Measurements from ENCODE around the gene PLCB4.

The PLCB4 gene

GRCh38 chr20:9331707-9332435, 263.0 kb downstream of the PLCB4 start:
- DNase-seq: no peak

- DNase-seq: no peak
Observed at GRCh38 chr20:9332791-9333479, 264.0 kb downstream of the PLCB4 start.

- DNase-seq: no peak
Observed at GRCh38 chr20:9334866-9335265, 266.0 kb downstream of the PLCB4 start.

DNA sequence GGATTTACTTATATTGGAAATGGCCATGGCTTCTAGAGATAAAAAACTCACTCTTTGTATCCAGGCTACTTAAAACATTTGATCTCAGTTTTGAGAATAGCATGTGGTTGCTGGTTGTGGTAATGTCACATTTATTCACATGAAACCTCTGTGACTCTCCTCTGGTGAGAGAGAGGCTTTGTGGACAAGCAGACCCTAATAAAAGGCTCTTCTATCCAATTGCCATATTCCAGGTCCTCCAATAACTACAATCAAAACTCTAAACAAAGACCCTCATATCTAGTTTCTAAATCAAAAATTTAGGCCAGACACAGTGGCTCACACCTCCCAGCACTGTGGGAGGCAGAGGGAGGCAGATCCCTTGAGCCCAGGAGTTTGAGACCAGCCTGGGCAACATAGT, 269.2 kb downstream of the PLCB4 start:
- no peak for DNase-seq

DNA sequence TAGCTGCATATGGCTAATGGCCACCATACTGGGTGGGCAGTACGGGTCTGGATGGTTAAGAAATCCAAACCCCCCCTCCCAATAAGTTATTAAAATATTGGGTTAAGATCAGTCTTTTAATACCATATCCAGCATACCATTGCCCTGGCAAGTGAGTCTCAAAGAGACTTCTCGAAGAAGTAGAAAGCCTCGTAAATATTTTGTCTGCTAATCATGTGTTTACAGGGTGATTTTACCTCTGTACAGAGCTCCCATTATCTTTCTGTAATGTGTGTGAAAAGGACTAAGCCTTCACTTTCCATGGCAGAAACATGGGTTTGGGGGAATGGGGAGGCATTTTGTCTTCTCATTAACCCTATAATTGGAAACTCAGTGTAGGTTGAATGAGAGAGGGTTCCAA, 270.8 kb downstream of the PLCB4 start:
- no peak for DNase-seq

DNA sequence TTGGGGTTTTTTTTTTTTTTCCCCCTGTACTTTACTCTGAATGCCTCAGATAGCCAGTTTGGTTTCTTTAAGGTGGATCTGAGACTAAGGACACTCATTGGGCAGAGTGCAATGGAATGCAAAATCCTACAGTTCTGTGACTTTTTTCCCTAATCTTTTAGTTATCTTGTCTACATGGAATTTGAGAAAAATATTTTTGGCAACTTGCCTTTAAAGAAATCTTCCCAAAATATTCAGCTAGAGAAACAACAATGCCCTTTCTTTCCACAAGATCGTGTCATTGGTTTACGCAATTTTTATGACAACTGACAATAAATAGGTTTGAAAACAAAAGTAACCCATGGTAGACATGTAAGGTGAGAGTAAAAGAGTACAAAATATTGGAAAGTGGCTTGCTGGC, 273.8 kb downstream of the PLCB4 start:
- no peak for DNase-seq

DNA sequence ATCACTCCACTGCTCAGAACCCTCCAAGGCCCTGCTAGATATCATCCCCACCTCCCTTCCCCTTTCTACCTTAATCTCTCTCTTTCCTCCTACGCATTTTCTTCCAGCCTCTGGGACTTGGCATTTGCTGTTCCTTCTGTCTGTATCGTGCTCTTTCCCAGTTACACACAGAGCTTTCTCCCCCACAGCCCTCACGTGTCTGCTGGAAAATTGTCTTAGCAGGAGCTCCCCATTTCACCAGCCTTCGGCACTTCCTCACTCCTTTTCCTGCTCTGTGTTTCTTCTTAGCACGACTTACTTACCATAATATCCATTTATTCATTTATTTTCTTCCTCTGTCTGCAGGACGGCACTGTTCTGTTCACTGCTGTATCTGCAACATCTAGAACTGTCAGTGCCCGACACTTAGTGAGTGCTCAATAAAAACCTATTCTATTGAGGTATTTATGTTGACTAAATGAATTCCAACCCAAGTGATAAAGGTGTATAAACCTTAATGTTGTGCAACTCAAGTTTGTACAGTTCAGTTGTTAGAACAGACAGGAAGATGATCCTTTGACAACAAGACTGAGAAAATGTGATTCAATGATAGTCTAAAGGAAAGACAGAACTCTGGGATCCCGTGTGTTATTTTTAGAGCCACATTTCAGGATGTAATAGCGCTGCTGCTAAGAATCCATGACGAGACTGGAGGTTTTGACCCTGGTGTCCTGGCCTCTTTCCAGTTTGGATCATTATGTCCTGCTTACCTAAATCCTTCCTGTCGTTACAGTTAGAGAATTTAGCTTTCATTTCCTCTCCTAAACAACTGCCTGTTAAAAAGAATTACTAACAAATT, 275.4 kb downstream of the PLCB4 start:
- no peak for DNase-seq

DNA sequence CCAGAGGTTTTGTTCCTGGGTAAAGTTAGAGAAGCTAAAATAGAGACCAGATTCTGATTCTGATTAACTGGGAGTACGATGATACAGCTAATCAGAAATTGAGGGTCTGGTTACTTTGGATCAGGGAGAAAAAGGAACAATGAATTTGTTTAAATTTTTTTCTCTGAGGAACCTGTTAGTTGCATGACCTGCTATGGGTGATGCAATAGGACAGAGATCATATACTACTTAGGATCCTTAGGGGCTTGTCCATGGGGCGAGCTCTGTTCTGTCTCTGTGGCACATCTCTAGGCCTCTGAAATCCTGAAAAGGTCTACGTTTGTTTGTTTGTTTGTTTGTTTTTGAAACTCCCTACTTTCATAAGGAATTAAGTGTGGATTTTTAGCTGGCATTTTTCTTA, 279.4 kb downstream of the PLCB4 start:
- DNase-seq: no peak

GRCh38 chr20:9348747-9349146, 279.9 kb downstream of the PLCB4 start:
- no peak for DNase-seq

- DNase-seq: no peak
Observed at GRCh38 chr20:9349249-9349648, 280.4 kb downstream of the PLCB4 start.

DNA sequence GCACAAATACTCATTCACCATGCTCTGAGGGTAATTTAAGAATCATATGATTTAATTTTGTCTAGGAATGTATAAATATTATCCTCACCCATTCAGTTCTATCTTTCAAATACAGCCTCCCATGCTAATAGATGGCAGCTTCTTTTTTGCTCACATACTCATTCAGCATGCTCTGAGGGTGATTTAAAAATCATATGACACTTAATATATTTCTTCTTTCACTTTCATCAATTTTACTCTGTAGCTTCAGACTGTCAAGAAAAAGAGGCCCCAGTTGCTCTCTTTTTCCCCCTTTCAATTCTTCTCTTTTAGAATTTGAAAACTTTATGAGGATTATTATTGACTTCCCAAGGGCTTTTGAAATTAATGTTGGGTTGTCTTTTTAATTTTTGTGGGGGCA, 283.9 kb downstream of the PLCB4 start:
- no peak for DNase-seq

GRCh38 chr20:9353180-9353915, 284.5 kb downstream of the PLCB4 start:
- DNase-seq: no peak

DNA sequence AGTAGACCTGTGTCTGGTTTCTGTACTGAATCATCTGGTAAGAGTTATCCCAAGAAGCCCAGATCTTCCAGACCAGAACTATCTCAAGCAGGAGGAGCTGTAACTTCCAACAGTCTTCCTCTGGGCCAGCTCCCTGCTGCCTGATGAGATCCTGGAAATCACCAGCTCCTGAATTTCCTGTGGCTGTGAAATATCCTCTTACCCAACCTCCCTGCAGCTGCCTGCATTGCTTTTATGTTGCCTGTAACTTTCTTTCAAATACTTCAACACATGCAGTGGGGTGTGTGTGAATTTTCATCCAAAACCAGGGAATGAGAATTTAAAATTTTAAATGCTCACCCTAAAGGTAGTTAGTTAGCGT, 285.0 kb downstream of the PLCB4 start:
- DNase-seq: no peak

- DNase-seq: no peak
Observed at GRCh38 chr20:9354579-9354978, 285.7 kb downstream of the PLCB4 start.

- no peak for DNase-seq
Observed at GRCh38 chr20:9358001-9358400, 289.1 kb downstream of the PLCB4 start.

DNA sequence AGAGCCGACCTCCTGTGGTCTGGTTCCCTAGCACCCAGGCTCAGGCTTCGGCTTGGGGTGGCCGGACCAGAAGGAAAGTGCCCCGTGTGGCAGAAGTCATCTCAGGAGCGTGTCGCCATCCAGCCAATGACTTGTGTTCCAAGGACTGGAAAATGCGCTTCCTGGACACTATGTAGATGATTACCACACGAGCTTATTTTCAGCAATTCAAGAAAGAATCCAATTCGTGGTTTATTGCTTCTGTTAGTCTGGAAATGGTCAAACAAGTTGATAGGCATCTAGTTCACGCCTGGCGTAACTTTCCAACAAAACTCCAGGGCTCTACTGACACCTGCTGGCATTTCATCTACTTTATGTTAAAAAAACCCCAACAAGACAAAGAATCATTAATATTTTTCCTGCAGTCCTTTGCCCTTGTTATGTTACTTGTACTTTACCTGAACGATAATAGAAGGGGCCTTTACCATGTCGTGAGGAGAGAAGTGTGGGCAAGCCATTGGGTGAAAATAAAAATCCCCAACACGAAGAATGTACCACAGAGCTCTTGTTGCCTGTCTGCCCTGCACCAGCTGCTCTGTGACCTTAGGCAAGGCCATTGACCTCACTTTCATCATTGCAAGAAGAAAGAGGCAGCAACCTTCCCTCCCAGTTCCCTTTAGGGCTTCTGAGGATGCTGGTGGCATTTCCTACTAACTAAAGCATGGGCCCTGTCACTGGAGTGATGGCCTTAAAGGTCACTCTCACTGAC, 290.8 kb downstream of the PLCB4 start:
- no peak for DNase-seq

GRCh38 chr20:9360431-9360830, 291.5 kb downstream of the PLCB4 start:
- DNase-seq: no peak

GRCh38 chr20:9363673-9364072, 294.8 kb downstream of the PLCB4 start:
- no peak for DNase-seq

GRCh38 chr20:9367328-9367727, 298.4 kb downstream of the PLCB4 start:
- no peak for DNase-seq

- DNase-seq: no peak
Observed at GRCh38 chr20:9367746-9368145, 298.9 kb downstream of the PLCB4 start.

DNA sequence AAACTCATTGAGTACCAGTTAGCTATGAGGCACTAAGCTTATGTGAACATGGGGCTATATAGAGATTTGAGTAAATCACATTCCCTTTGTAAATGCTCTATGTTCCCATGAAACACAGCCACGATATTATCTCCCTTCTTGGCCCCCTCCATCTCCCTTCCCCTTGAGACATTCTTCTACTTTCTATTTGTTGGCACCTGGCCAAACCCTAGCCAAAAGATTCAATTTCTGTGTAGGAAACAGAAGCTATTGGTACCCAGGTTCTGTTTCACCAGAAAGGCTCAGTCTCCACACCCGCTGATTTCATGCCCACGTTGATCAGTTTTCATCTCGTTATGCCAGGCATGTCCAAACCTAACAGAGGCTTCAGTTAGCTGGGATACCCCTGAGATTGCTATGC, 300.0 kb downstream of the PLCB4 start:
- DNase-seq: no peak

DNA sequence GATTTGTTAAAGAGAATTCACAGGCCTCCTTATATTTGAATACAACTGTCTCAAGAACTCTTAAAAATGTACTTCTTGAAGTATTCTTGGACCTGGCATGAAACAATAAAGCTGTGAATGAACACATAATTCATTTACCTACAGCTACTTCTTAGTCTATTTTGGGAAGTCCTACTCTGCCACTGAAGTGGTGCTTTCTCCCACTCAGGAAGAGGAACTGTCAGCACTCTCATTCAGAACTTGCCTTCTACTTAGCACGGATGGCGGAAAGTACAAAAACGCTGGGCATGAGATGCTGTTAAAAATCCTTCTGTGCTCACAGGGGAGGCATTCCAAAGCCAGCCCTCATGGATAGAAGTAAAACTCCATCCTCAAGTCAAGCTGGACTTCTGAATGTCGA, 300.7 kb downstream of the PLCB4 start:
- DNase-seq: no peak

All from T-helper 1 cell (primary cell).